Tibial nerve (tissue), 4 donors: ENCODE data around the gene RPP14. TPM values are rescaled to one million over a fixed set of nuclear protein-coding genes. Genes with fewer than 3 reads are reported as not detected.

Experiments
- DNase-seq, 2 donors: peaks; one replicate each; pipeline ENCODE4 v3.0.0-alpha.2; 2019; ENCODE audit warnings: low spot score in 2 of 2
- H3K27ac ChIP-seq, 4 donors: fragments of 200-600 bp; sonication (generic) in 3 of 4; one replicate each; pipeline ENCODE4 v1.5.1; 2017 to 2019; ENCODE audit warnings: mild to moderate bottlenecking in 1 of 4
- H3K27me3 ChIP-seq, 2 donors: fragments of 200-600 bp; sonication (generic) in 1 of 2; one replicate each; pipeline versions ENCODE4 v1.5.1 to v1.6.0; 2017 to 2019
- H3K36me3 ChIP-seq, 3 donors: fragments of 200-600 bp; sonication (generic); one replicate each; pipeline ENCODE4 v1.5.1; 2018 to 2019
- H3K4me1 ChIP-seq, 4 donors: fragments of 200-600 bp; sonication (generic) in 3 of 4; one replicate each; pipeline ENCODE4 v1.5.1; 2017 to 2019
- H3K4me3 ChIP-seq, 4 donors: fragments of 200-600 bp; sonication (generic) in 3 of 4; one replicate each; pipeline ENCODE4 v1.5.1; 2017 to 2019; ENCODE audit warnings: mild to moderate bottlenecking in 1 of 4, moderate library complexity in 1 of 4
- H3K9me3 ChIP-seq, 4 donors: fragments of 200-600 bp; sonication (generic) in 3 of 4; one replicate each; pipeline ENCODE4 v1.5.1; 2017 to 2019
- EP300 ChIP-seq, 2 donors: sonication (generic); formaldehyde crosslinking; IDR thresholded peaks; one replicate each; pipeline ENCODE4 v1.6.1; 2017; ENCODE audit warnings: antibody characterized with exemption in 2 of 2, mild to moderate bottlenecking in 1 of 2
- POLR2A ChIP-seq, 2 donors: fragments of 450-650 bp; IDR thresholded peaks; one replicate each; pipeline ENCODE4 v1.6.1; 2017; ENCODE audit warnings: antibody characterized with exemption in 2 of 2, mild to moderate bottlenecking in 2 of 2, moderate library complexity in 2 of 2
- WGBS, 2 donors: methylation state at CpG; one replicate each; pipeline ENCODE4 v1.1.5; 2018; 5-methylcytosine and 5-hydroxymethylcytosine counted together
- total RNA-seq, 4 donors: library from RNA; depleted of rRNA; stranded (reverse); fragments of >200 nt; gene quantifications; one replicate each; pipeline ENCODE4 v1.1.0, GENCODE V29; 2016
- TF ChIP-seq, protein P1 (sequence below), 5 experiments: fragments of 200-600 bp in 3 of 5; fragments of 450-650 bp in 2 of 5; sonication (generic) in 3 of 5; IDR thresholded peaks; one replicate each; pipeline ENCODE4 v1.5.1; 2016 to 2019; ENCODE audit warnings: antibody characterized with exemption in 5 of 5, mild to moderate bottlenecking in 3 of 5, moderate library complexity in 2 of 5

RPP14 gene
- total RNA-seq, 4 donors from 2014 or later: 5.7 to 14.0 (median 8.6) TPM

DNA sequence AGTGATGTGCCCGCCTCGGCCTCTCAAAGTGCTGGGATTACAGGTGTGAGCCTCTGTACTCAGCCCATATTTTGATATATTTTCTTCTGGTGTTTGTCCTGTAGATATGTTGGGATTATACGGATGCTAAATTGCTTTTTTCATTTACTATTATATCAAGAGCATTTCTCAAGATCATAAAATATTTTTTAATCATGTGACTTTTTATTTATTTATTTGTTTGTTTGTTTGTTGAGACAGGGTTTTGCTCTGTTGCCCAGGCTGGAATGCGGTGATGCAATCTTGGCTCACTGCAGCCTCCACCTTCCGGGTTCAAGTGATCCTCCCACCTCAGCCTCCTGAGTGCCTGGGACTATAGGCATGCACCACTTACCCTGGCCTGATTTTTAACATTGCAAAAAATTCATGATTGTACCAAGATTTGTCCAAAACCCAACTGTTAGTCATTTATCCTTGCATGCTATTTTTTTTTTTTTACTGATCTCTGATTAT, 23.9 kb downstream of the RPP14 start:
- Histone ChIP-seq H3K27me3 (no peaks in the 10 kb centered on the region), H3K36me3 (no peaks in the 10 kb centered on the region), H3K9me3 (no peaks in the 10 kb centered on the region), H3K4me1 (peaks cover 0 to 36% (median 11%) of the 10 kb centered on the region in 4 donors), H3K27ac (no peak overlapping the region), H3K4me3 (no peak overlapping the region)
- WGBS, 2 donors: 94 to 95% methylated on average over 5 of the region's 5 CpGs
- no peak for TF ChIP-seq EP300 (IDR thresholded peaks at IDR 0.05)
- TF ChIP-seq POLR2A (IDR thresholded peaks at IDR 0.05): no peak
- TF ChIP-seq, protein P1, sequence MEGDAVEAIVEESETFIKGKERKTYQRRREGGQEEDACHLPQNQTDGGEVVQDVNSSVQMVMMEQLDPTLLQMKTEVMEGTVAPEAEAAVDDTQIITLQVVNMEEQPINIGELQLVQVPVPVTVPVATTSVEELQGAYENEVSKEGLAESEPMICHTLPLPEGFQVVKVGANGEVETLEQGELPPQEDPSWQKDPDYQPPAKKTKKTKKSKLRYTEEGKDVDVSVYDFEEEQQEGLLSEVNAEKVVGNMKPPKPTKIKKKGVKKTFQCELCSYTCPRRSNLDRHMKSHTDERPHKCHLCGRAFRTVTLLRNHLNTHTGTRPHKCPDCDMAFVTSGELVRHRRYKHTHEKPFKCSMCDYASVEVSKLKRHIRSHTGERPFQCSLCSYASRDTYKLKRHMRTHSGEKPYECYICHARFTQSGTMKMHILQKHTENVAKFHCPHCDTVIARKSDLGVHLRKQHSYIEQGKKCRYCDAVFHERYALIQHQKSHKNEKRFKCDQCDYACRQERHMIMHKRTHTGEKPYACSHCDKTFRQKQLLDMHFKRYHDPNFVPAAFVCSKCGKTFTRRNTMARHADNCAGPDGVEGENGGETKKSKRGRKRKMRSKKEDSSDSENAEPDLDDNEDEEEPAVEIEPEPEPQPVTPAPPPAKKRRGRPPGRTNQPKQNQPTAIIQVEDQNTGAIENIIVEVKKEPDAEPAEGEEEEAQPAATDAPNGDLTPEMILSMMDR (IDR thresholded peaks at IDR 0.05): no peak
- no peak for DNase-seq

DNA sequence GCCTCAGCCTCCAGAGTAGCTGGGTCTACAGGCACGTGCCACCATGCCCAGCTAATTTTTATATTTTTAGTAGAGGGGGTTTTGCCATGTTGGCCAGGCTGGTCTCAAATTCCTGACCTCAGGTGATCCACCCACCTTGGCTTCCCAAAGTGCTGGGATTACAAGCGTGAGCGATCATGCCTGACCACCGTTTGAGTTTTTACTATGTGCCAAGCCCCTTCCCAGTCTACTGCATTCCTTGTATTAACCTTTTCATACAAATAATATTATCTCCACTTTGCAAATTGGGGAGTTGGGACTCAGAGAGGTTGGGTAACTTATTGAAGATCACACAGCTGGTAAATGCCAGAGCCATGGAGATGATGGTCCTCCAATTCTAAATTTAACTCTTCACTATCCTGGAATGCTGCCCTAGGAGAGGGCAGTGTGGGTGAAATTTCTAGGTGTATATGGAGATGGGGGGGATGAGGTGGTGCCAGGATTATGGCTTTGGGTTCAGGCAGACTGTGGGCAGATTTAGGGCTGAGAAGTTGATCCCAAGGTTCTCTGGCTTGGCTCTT, 25.6 kb downstream of the RPP14 start:
- 70% methylated on average over 4 of the region's 4 CpGs for WGBS, 2 donors

DNA sequence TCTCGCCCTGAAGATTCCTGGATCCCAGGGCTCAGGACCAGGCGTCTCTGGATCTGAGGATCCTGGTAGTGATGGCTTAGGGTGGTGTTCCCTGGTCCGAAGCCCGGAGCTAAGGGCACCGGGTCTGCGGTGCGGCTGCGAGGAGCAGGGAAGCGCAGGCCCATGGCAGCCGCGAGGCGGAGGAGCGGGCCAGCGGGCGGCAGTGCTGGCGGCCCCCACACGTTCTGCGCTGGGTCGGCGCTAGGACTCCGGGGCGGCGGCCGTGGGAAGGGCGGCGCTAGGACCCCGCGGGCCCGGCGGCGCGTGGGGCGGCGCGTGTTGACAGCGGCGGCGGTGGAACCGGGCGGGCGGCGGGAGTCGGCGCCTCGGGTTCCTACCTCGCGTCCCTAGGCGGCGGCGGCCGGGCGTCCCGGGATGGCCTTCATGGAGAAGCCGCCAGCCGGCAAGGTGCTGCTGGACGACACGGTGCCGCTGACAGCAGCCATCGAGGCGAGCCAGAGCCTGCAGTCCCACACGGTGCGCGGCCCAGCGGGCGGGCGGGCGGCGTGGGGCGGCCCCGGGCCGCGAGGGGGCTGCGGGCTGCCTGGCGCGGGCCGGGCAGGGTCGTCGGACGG, 26.6 kb downstream of the RPP14 start, which contains the start of gene PXK:
PXK (plus strand) TSS at position 318 of the 614 bp plus-strand sequence; CDS start at position 415, 97 bp downstream.
- H3K27me3 ChIP-seq: no peaks in the 10 kb centered on the region
- 0 to 2% methylated on average over 23 to 37 of the region's 79 CpGs for WGBS, 2 donors
- no peaks in the 10 kb centered on the region for H3K36me3 ChIP-seq
- peak; percentile 45 to 55 for TF ChIP-seq POLR2A (IDR thresholded peaks at IDR 0.05)
- TF ChIP-seq, protein P1 (IDR thresholded peaks at IDR 0.05): peak in 2 of 5 experiments; percentile 51 to 72
- peak in 1 of 2 donors; percentile 41 for TF ChIP-seq EP300 (IDR thresholded peaks at IDR 0.05)
- H3K27ac ChIP-seq: peak within 1 kb of the TSS; percentile 50 to 87 (median 76)
- peak within 1 kb of the TSS; percentile 80 to 92 (median 84) for H3K4me3 ChIP-seq
- peak; percentile 53 to 61 for DNase-seq
- H3K9me3 ChIP-seq: no peaks in the 10 kb centered on the region
- H3K4me1 ChIP-seq: peaks cover 0 to 51% (median 12%) of the 10 kb centered on the region in 4 donors

More for the DNA sequence above, 25.6 kb downstream of the RPP14 start:
- Histone ChIP-seq H3K27ac (peak overlapping the region in 2 of 4 donors; percentile 76 to 87), H3K36me3 (no peaks in the 10 kb centered on the region), H3K4me1 (peaks cover 0 to 43% (median 12%) of the 10 kb centered on the region in 4 donors), H3K27me3 (no peaks in the 10 kb centered on the region), H3K9me3 (no peaks in the 10 kb centered on the region), H3K4me3 (no peak overlapping the region)
- no peak for DNase-seq
- TF ChIP-seq EP300 (IDR thresholded peaks at IDR 0.05) (no peak), POLR2A (IDR thresholded peaks at IDR 0.05) (no peak)
- TF ChIP-seq, protein P1 (IDR thresholded peaks at IDR 0.05): no peak

DNA sequence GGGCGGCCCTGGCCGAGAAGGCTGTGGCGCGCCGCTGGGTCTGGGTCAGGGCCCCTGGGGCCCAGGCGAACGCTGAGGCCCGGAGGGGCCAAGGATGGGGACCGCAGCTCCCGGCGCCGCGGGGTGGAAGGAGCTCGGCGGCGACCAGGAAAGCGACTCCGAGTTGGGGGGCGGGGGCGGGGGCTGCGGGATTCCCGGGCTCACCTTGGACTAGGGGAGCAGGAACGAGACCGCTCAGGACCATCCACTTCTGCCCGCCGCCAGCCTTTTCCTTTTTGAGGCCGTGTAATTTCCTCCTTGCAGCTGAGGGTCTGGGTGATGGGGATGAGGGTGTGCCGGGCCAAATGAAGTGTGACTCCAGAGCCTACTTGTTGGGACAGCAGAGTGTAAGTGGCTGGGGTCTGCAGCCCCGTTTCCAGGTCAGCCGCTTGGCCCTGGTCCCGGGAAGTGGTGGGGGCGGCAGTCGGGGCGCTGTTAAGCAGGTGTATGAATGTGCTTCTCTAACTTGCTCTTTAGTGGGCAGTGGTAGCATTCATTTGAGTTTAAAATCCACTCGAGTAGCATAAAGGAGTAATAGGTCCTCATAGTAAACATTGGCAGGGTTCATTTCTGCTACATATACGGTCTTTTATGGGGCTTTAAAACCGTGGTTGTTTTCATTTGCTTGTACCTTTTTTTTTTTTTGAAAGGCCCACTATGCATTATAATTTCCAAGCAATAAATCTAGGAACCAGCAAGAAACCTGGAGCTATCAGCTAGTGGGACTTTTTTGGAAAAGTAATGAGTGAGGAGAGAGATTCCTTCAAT, 27.4 kb downstream of the RPP14 start:
- Histone ChIP-seq H3K27ac (peak overlapping the region; percentile 50 to 87 (median 76)), H3K9me3 (no peaks in the 10 kb centered on the region), H3K4me1 (peaks cover 0 to 51% (median 12%) of the 10 kb centered on the region in 4 donors), H3K27me3 (no peaks in the 10 kb centered on the region), H3K36me3 (no peaks in the 10 kb centered on the region), H3K4me3 (peak overlapping the region; percentile 80 to 92 (median 84))
- TF ChIP-seq, protein P1 (IDR thresholded peaks at IDR 0.05): no peak
- TF ChIP-seq EP300 (IDR thresholded peaks at IDR 0.05) (no peak), POLR2A (IDR thresholded peaks at IDR 0.05) (no peak)
- no peak for DNase-seq
- WGBS, 2 donors: 0 to 2% methylated on average over 13 to 34 of the region's 37 CpGs
